Hematopoietic multipotent progenitor cell treated with erythropoietin and hydrocortisone succinate and interleukin-3 and kit ligand, for 15 days (in vitro differentiated cells): ENCODE measurements around the gene CXorf51A.
"Not testable (repeated sequence)": the region's sequence is repeated elsewhere in the genome, so short reads cannot be mapped to it uniquely, and the experiment has no call there.

Source experiments
- DNase-seq: peaks from one replicate; pipeline ENCODE4 v3.0.0-alpha.2; 2015; ENCODE audit warnings: low spot score

Gene CXorf51A

DNA sequence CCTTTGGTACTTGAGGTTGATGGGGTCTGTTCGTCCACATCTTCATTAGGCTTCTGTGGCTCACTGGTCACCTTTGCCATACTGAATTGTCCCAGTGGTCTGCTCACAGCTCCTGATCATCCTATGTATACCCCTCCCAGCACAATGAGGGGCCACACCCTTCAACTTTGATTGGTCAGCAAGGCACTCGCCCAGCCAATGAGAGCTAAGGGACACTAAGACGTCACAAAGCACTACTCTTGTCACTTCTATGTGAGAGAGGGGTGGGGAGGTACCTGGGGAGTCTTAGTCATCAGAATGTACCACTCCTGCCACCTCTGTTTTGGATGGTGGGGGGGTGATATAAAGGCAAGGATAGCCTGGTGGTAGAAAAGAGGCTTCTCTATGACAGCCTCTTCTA, at the start of gene CXorf51A:
Gene CXorf51A (minus strand): TSS at position 101 of the 400 bp plus-strand sequence. CDS start 21 bp downstream, at position 80.
- DNase-seq = not testable (repeated sequence)

DNA sequence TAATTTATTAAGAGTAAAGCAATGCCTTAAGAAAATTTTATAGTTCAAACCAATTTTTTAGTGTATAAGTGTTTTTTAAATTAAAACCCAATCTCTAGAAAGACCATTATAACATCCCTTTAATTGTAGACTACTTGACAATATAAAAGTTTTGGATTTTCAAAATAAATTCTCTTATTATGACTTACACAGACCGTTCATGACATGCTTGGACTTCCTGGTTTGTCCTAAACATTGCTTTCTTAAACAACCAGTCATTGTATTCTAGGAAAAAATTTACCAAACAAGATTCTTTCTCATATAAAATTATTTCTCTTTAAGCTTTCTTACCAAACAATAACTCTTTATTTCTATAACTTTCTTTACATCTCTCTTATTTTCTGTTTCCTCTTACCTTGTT, 49.0 kb upstream of the CXorf51A start:
- no peak for DNase-seq

DNA sequence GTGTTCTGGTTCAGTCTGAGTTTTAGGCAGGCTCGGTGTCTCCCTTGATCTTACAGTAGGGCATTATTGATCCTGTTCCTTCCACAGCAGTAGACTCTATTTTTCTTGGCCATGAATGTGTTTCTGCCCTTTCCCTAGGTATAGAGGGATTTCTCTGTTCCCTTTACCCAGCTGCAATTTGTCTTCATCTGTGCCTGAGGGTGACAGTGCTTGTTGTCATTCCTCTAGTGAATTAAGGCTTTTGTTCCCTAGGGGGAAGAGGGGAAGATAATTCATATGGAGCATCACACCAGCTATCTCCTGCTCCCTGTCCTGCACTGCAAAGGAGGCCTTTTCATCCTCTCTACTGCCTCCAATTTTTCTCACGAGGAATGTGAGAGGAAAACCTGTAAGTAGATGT, 39.7 kb upstream of the CXorf51A start:
- no peak for DNase-seq

DNA sequence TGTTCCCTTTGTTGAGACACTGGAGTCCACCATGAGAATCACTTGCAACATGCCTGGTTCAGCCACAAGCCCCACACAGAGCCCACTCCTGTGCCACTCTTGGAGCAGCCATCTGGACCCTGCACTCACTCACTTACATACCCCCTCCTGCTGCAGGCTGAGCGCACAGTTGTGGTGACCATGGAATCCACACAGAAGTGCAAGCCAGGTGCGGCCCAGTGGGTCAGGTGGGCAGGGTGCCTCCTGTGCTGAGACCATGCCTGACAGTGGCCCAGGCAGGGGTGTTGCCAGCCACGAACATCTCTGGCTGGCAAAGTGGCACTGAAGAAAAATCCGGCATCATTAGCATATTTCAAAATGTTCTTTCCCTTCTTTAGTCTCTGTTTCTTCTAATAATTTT, 17.4 kb upstream of the CXorf51A start:
- no peak for DNase-seq

DNA sequence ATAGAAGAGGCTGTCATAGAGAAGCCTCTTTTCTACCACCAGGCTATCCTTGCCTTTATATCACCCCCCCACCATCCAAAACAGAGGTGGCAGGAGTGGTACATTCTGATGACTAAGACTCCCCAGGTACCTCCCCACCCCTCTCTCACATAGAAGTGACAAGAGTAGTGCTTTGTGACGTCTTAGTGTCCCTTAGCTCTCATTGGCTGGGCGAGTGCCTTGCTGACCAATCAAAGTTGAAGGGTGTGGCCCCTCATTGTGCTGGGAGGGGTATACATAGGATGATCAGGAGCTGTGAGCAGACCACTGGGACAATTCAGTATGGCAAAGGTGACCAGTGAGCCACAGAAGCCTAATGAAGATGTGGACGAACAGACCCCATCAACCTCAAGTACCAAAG, 5.1 kb downstream of the CXorf51A start, which contains the start of gene CXorf51B:
Gene CXorf51B (plus strand): TSS at position 301 of the 400 bp plus-strand sequence. CDS start 21 bp downstream, at position 322.
- not testable (repeated sequence) for DNase-seq
